ENCODE data around the gene ITM2C. TPM values are rescaled to one million over a fixed set of nuclear protein-coding genes. Genes with fewer than 3 reads are reported as not detected.

Gene ITM2C
- total RNA-seq (2011; cell fraction: chromatin; rRNA removed; ENCODE audit: low replicate concordance), result 15.7 and 63.4 TPM in 2 replicates
- 70.9 and 81.4 TPM in 2 replicates for total RNA-seq (2011; cell fraction: nucleolus; rRNA removed)
- 54.6 and 63.5 TPM in 2 replicates for total RNA-seq (2011; cell fraction: nucleoplasm; rRNA removed)
- total RNA-seq (2014; rRNA removed) (21.5 and 30.9 TPM in 2 replicates), total RNA-seq (2014; rRNA removed; fragmentation: Illumina TruSeq; extraction: Trizol) (14.3 and 15.4 TPM in 2 replicates), total RNA-seq (2015; rRNA removed; fragmentation: Illumina TruSeq; extraction: Trizol) (19.7 and 20.8 TPM in 2 replicates), total RNA-seq (2021) (24.1 and 26.0 TPM in 2 replicates), polyA plus RNA-seq (2011; rRNA removed) (58.8 and 64.7 TPM in 2 replicates), polyA plus RNA-seq (2014; fragmentation: Illumina TruSeq; extraction: Trizol) (37.5 and 38.3 TPM in 2 replicates), polyA plus RNA-seq (2014; fragmentation: Nextera tagmentation; extraction: Ambion mirVana) (1 to 10 TPM in 1 of 2 experiments, under 1 TPM in 1; 0.49 to 1.4 TPM), polyA plus RNA-seq (2014; rRNA removed) (27.1 and 37.1 TPM in 2 replicates), polyA minus RNA-seq (2011; rRNA and poly(A)+ RNA removed) (42.9 and 62.5 TPM in 2 replicates), Bru-seq, nascent RNA (percentile 65 among the genes with signal in this experiment), BruChase-seq, experiment 1, labeled RNA remaining after a 2-hour chase (percentile 55 among the genes with signal in this experiment), BruChase-seq, experiment 2, labeled RNA remaining after a 6-hour chase (percentile 59 among the genes with signal in this experiment)
- 72.2 and 89.1 TPM in 2 replicates for polyA plus RNA-seq (2011; cell fraction: cytosol; rRNA removed)
- 23.0 and 26.2 TPM in 2 replicates for polyA plus RNA-seq (2011; cell fraction: nucleus; rRNA removed)
- polyA plus RNA-seq (2012), result 40.7 and 50.5 TPM in 2 replicates
- 29.0 and 39.4 TPM in 2 replicates for polyA minus RNA-seq (2011; cell fraction: cytosol; rRNA and poly(A)+ RNA removed)
- 3.5 and 4.2 TPM in 2 replicates for polyA minus RNA-seq (2011; cell fraction: nucleus; rRNA and poly(A)+ RNA removed)
- long read RNA-seq, experiment 1, transcript ITM2C-210 (1 exons, 501 nt), result minor isoform, 14 of 165 reads
- long read RNA-seq, experiment 1, transcript ITM2C-202 (6 exons, 2,078 nt), result major isoform, 72 of 165 reads
- long read RNA-seq, experiment 1, transcript ITM2C-203 (5 exons, 1,889 nt), result minor isoform, 10 of 165 reads
- long read RNA-seq, experiment 1, partial matches to known transcripts, result 65 of 165 reads
- long read RNA-seq, experiment 1, other reads (novel, unspliced or antisense), result 4 of 165 reads
- long read RNA-seq, experiment 2, transcript ITM2C-202 (6 exons, 2,078 nt), result major isoform, 24 of 37 reads
- long read RNA-seq, experiment 2, transcript ITM2C-210 (1 exons, 501 nt), result minor isoform, 6 of 37 reads
- long read RNA-seq, experiment 2, partial matches to known transcripts, result 1 of 37 reads
- long read RNA-seq, experiment 2, other reads (novel, unspliced or antisense), result 4 of 37 reads
- long read RNA-seq, experiment 3, transcript ITM2C-202 (6 exons, 2,078 nt), result major isoform, 28 of 35 reads
- long read RNA-seq, experiment 3, partial matches to known transcripts, result 1 of 35 reads
- long read RNA-seq, experiment 3, other reads (novel, unspliced or antisense), result 3 of 35 reads

GRCh38 chr2:230864605-230865306 is at the start of gene ITM2C:
Gene ITM2C (plus strand): TSS chr2:230864942. CDS start chr2:230865026, 84 bp downstream.
- Histone ChIP-seq H3K9me3 (replicated peaks; ENCODE audit: control insufficient read depth, insufficient read depth, low read depth, low read length) (no peaks in the 10 kb centered on the region), H2AFZ (ENCODE audit: low read depth, low read length) (peak within 1 kb of the TSS; percentile 94), H3K4me2 (ENCODE audit: insufficient read depth, low read length) (peak within 1 kb of the TSS; percentile 85), H3K4me3 (peak within 1 kb of the TSS; percentile 66), H3K27ac (ENCODE audit: extremely low read depth, low read depth, low read length) (peak within 1 kb of the TSS; percentile 46; the same call in 1 of the 3 replicates), H3K27me3 (ENCODE audit: control insufficient read depth in 2 of 2, insufficient read depth in 2 of 2, low read length in 2 of 2) (peaks cover 2 to 26% of the 10 kb centered on the region in 2 experiments; a peak in 3 of 5 replicates), H3K4me1 (replicated peaks in 1 of 2; ENCODE audit: control insufficient read depth in 2 of 2, insufficient read depth in 2 of 2, low read length in 2 of 2) (peaks cover 0 to 39% of the 10 kb centered on the region in 2 experiments; a peak in 3 of 5 replicates), H4K20me1 (replicated peaks; ENCODE audit: control insufficient read depth, insufficient read depth, low read length) (no peaks in the 10 kb centered on the region; the same call in 1 of the 2 replicates), H3K79me2 (ENCODE audit: control insufficient read depth, insufficient read depth, low read length) (peaks cover 4% of the 10 kb centered on the region; the same call in 1 of the 3 replicates), H3K36me3 (ENCODE audit: control insufficient read depth, insufficient read depth, low read length) (no peaks in the 10 kb centered on the region), H3K9ac (ENCODE audit: insufficient read depth in 1 of 2, low read depth in 2 of 2, low read length in 2 of 2) (peak within 1 kb of the TSS; percentile 61 to 95), H3K9me1 (ENCODE audit: control insufficient read depth, insufficient read depth, low read length) (no peaks in the 10 kb centered on the region)
- DNase-seq (ENCODE audit: extremely low read depth in 1 of 4, low spot score in 3 of 4) (peak; percentile 80 to 93 (median 90)), FAIRE-seq (no peak), ATAC-seq (peak; percentile 96)
- POLR2A ChIA-PET, result interaction anchor here (0.7 to 0.8 kb wide), 2 partner anchors 8 to 14 kb away, joined by 3 to 5 read pairs; no protein-coding TSS in a partner anchor
- intact Hi-C loops (cut with micrococcal nuclease) (loop anchor here (5.0 kb wide), 1 partner anchor 42 kb away; no protein-coding TSS in a partner anchor), in situ Hi-C loops (cut with MboI) (no loop called here)
- WGBS (ENCODE audit: insufficient coverage, low coverage, missing lambda C conversion rate), result 1% methylated on average over 36 of the region's 76 CpGs
- TSS peak; percentile 80 for BruUV-seq (replicated peaks)
- CTCF ChIA-PET (ENCODE audit: low intra/inter-chr PET ratio), result no interaction called here
- TF ChIP-seq MAZ (CRISPR knock-in tag; conservative IDR thresholded peaks at IDR 0.05 in 1 of 2, IDR thresholded peaks at IDR 0.05 in 1 of 2) (peak; percentile 54 to 56; a peak in 3 of 4 replicates), HES1 (IDR thresholded peaks at IDR 0.05; ENCODE audit: low read depth) (no peak), SLC30A9 (CRISPR knock-in tag; IDR thresholded peaks at IDR 0.05) (no peak), ZNF717 (CRISPR knock-in tag; IDR thresholded peaks at IDR 0.05) (no peak), JUN (IDR thresholded peaks at IDR 0.05; ENCODE audit: borderline replicate concordance, low read depth, low read length) (0 out of 2 replicates have a peak, but pooled peaks have one; percentile 22), JUN (CRISPR knock-in tag; IDR thresholded peaks at IDR 0.05; ENCODE audit: borderline replicate concordance) (no peak), FOSL1 (tag; conservative IDR thresholded peaks at IDR 0.05) (no peak), GMEB1 (CRISPR knock-in tag; IDR thresholded peaks at IDR 0.05) (no peak), ZNF239 (CRISPR knock-in tag; IDR thresholded peaks at IDR 0.05) (no peak), ASH1L (IDR thresholded peaks at IDR 0.05; ENCODE audit: borderline replicate concordance, low read depth, partially characterized antibody) (no peak), SP2 (IDR thresholded peaks at IDR 0.05; ENCODE audit: extremely low read depth, low read depth, low read length, poor library complexity, severe bottlenecking) (no peak), CBFA2T3 (IDR thresholded peaks at IDR 0.05) (no peak), NRF1 (conservative IDR thresholded peaks at IDR 0.05 in 1 of 2, IDR thresholded peaks at IDR 0.05 in 1 of 2) (peak; percentile 71 to 80)
